ENCODE measurements around the gene TMEM178A.

The TMEM178A gene

GRCh38 chr2:39636306-39636705 is 29.4 kb upstream of the TMEM178A start:
- no peak overlapping the region for H3K4me3 ChIP-seq (ENCODE audit: low read length)
- no peak for DNase-seq (ENCODE audit: low read depth)
- TF ChIP-seq CTCF (conservative IDR thresholded peaks at IDR 0.05; ENCODE audit: low read depth, low read length) = no peak

- no peak for DNase-seq (ENCODE audit: low read depth)
Observed at GRCh38 chr2:39638581-39638980, 27.1 kb upstream of the TMEM178A start.

GRCh38 chr2:39640107-39640506 is 25.6 kb upstream of the TMEM178A start:
- no peak for TF ChIP-seq CTCF (conservative IDR thresholded peaks at IDR 0.05; ENCODE audit: low read depth, low read length)
- H3K4me3 ChIP-seq (ENCODE audit: low read length) = no peak overlapping the region
- DNase-seq (ENCODE audit: low read depth) = no peak

More at GRCh38 chr2:39638581-39638980, 27.1 kb upstream of the TMEM178A start:
- H3K4me3 ChIP-seq (ENCODE audit: low read length) = no peak overlapping the region
- no peak for TF ChIP-seq CTCF (conservative IDR thresholded peaks at IDR 0.05; ENCODE audit: low read depth, low read length)

- TF ChIP-seq CTCF (conservative IDR thresholded peaks at IDR 0.05; ENCODE audit: low read depth, low read length) = no peak
- H3K4me3 ChIP-seq (ENCODE audit: low read length) = no peak overlapping the region
- no peak for DNase-seq (ENCODE audit: low read depth)
Observed at GRCh38 chr2:39640681-39641080, 25.0 kb upstream of the TMEM178A start.

- TF ChIP-seq CTCF (conservative IDR thresholded peaks at IDR 0.05; ENCODE audit: low read depth, low read length) = no peak
- no peak for DNase-seq (ENCODE audit: low read depth)
- H3K4me3 ChIP-seq (ENCODE audit: low read length) = no peak overlapping the region
Observed at GRCh38 chr2:39641635-39642034, 24.1 kb upstream of the TMEM178A start.

GRCh38 chr2:39642051-39642718 is 23.5 kb upstream of the TMEM178A start:
- DNase-seq (ENCODE audit: low read depth) = peak; percentile 75
- H3K4me3 ChIP-seq (ENCODE audit: low read length) = no peak overlapping the region
- TF ChIP-seq CTCF (conservative IDR thresholded peaks at IDR 0.05; ENCODE audit: low read depth, low read length) = no peak

- no peak for TF ChIP-seq CTCF (conservative IDR thresholded peaks at IDR 0.05; ENCODE audit: low read depth, low read length)
- H3K4me3 ChIP-seq (ENCODE audit: low read length) = no peak overlapping the region
- DNase-seq (ENCODE audit: low read depth) = no peak
Observed at GRCh38 chr2:39645826-39646225, 19.9 kb upstream of the TMEM178A start.

All from retinal pigment epithelial cell (primary cell).